ENCODE data around the gene IL13. TPM values are rescaled to one million over a fixed set of nuclear protein-coding genes. Genes with fewer than 3 reads are reported as not detected.
"Not testable (repeated sequence)": the region's sequence is repeated elsewhere in the genome, so short reads cannot be mapped to it uniquely, and the experiment has no call there.

Gene IL13
- polyA plus RNA-seq, 1 donor from 2014 or later = 0.25 TPM

DNA sequence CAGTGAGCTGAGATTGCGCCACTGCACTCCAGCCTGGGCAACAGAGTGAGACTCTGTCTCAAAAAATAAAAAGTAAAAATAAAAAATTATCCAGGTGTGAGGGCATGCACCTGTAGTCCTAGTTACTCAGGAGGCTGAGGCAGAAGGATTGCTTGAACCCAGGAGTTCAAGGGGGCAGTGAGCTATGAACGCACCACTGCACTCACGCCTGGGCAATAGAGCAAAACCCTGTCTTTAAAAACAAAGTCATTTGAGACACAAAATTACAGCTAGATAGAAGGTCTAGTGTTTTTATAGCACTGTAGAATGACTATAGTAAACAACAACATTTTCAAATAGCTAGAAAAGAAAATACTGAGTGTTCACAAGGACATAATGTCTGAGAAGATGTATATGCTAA lies 32.2 kb downstream of the IL13 start:
- TF ChIP-seq CTCF (IDR thresholded peaks at IDR 0.05; ENCODE audit: poor library complexity, severe bottlenecking) = no peak
- no peak for TF ChIP-seq MXI1 (conservative IDR thresholded peaks at IDR 0.05; ENCODE audit: poor library complexity, severe bottlenecking)
- no peak for TF ChIP-seq EP300 (conservative IDR thresholded peaks at IDR 0.05; ENCODE audit: poor library complexity, severe bottlenecking)
- no peak for TF ChIP-seq RAD21 (conservative IDR thresholded peaks at IDR 0.05)
- no peak for TF ChIP-seq EZH2 (IDR thresholded peaks at IDR 0.05; ENCODE audit: borderline replicate concordance, insufficient read depth, low read length, poor library complexity, severe bottlenecking)
- no peak for TF ChIP-seq TAF1 (IDR thresholded peaks at IDR 0.05; ENCODE audit: low read depth)
- TF ChIP-seq POLR2AphosphoS5 (IDR thresholded peaks at IDR 0.05) = no peak
- TF ChIP-seq SMC3 (conservative IDR thresholded peaks at IDR 0.05; ENCODE audit: poor library complexity) = no peak
- TF ChIP-seq, protein P1, sequence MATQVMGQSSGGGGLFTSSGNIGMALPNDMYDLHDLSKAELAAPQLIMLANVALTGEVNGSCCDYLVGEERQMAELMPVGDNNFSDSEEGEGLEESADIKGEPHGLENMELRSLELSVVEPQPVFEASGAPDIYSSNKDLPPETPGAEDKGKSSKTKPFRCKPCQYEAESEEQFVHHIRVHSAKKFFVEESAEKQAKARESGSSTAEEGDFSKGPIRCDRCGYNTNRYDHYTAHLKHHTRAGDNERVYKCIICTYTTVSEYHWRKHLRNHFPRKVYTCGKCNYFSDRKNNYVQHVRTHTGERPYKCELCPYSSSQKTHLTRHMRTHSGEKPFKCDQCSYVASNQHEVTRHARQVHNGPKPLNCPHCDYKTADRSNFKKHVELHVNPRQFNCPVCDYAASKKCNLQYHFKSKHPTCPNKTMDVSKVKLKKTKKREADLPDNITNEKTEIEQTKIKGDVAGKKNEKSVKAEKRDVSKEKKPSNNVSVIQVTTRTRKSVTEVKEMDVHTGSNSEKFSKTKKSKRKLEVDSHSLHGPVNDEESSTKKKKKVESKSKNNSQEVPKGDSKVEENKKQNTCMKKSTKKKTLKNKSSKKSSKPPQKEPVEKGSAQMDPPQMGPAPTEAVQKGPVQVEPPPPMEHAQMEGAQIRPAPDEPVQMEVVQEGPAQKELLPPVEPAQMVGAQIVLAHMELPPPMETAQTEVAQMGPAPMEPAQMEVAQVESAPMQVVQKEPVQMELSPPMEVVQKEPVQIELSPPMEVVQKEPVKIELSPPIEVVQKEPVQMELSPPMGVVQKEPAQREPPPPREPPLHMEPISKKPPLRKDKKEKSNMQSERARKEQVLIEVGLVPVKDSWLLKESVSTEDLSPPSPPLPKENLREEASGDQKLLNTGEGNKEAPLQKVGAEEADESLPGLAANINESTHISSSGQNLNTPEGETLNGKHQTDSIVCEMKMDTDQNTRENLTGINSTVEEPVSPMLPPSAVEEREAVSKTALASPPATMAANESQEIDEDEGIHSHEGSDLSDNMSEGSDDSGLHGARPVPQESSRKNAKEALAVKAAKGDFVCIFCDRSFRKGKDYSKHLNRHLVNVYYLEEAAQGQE (IDR thresholded peaks at IDR 0.05; ENCODE audit: borderline replicate concordance) = no peak
- Histone ChIP-seq H3K9ac (ENCODE audit: low read length) (no peak overlapping the region), H3K27me3 (ENCODE audit: insufficient read depth, low read depth, low read length) (no peaks in the 10 kb centered on the region), H3F3A (ENCODE audit: insufficient read depth, low read length, poor library complexity, severe bottlenecking) (no peaks in the 10 kb centered on the region), H2AFZ (ENCODE audit: low read depth, low read length) (no peak overlapping the region), H3K27ac (ENCODE audit: low read length) (no peak overlapping the region), H3K4me3 (ENCODE audit: low read length) (no peak overlapping the region), H3K9me3 (ENCODE audit: low read length) (no peaks in the 10 kb centered on the region), H4K20me1 (ENCODE audit: insufficient read depth) (no peaks in the 10 kb centered on the region), H3K9me2 (ENCODE audit: insufficient read depth, low read length) (no peaks in the 10 kb centered on the region), H3K36me3 (ENCODE audit: insufficient read depth, low read length) (no peaks in the 10 kb centered on the region), H3K4me2 (ENCODE audit: low read length) (no peak overlapping the region), H3K79me2 (replicated peaks; ENCODE audit: insufficient read depth, low read length) (no peaks in the 10 kb centered on the region)

- not testable (repeated sequence) for H4K20me1 ChIP-seq (ENCODE audit: insufficient read depth); H3K9me2 ChIP-seq (ENCODE audit: insufficient read depth, low read length); H3F3A ChIP-seq (ENCODE audit: insufficient read depth, low read length, poor library complexity, severe bottlenecking); H3K27ac ChIP-seq (ENCODE audit: low read length); H3K9me3 ChIP-seq (ENCODE audit: low read length); H3K9ac ChIP-seq (ENCODE audit: low read length); H3K27me3 ChIP-seq (ENCODE audit: insufficient read depth, low read depth, low read length); H3K4me3 ChIP-seq (ENCODE audit: low read length); H3K4me2 ChIP-seq (ENCODE audit: low read length); H3K79me2 ChIP-seq (replicated peaks; ENCODE audit: insufficient read depth, low read length); H3K36me3 ChIP-seq (ENCODE audit: insufficient read depth, low read length); H2AFZ ChIP-seq (ENCODE audit: low read depth, low read length)
Measured at GRCh38 chr5:132691755-132692631, 34.0 kb downstream of the IL13 start.

Measured in neural cell (in vitro differentiated cells).